HepG2 (cell line): ENCODE results near the gene BCL6B. TPM values are rescaled to one million over a fixed set of nuclear protein-coding genes. Genes with fewer than 3 reads are reported as not detected.

Source experiments
- ATAC-seq: fragments of 200-7000 bp; cut with Tn5 transposase; 3 replicates; pipeline ENCODE4 v1.9.1; 2020; ENCODE audit warnings: mild to moderate bottlenecking, moderate library complexity
- BruUV-seq: library from RNA; stranded (reverse); fragments of 400-500 nt; replicated peaks from 2 replicates; lab custom pipeline; 2021; lab: Mats Ljungman, UMichigan
- CTCF ChIA-PET: fragments of 300-600 bp; formaldehyde crosslinking; extraction: SDS; loops from one replicate; lab custom pipeline; 2021; ENCODE audit warnings: low total read pairs, inconsistent platforms, low intra/inter-chr PET ratio; lab: Yijun Ruan, JAX
- POLR2A ChIA-PET: fragments of 350-600 bp; sonication (Branson Sonifier 250); formaldehyde crosslinking; loops from one replicate; lab custom pipeline; 2020; ENCODE audit warnings: antibody characterized with exemption, inconsistent platforms; lab: Yijun Ruan, JAX
- DNase-seq: peaks from one replicate; pipeline ENCODE4 v3.0.0-alpha.2; 2015; ENCODE audit warnings: low spot score
- FAIRE-seq: peaks from 3 replicates; lab custom pipeline; 2011; peaks lifted over from hg19 to GRCh38; lab: Jason Lieb, UNC
- H2AFZ ChIP-seq: one replicate; pipeline ENCODE4 v1.6.1; 2011; ENCODE audit warnings: low read length, inconsistent platforms
- H3K27ac ChIP-seq: fragments of 300-600 bp; 3 replicates; pipeline ENCODE4 v1.8.0; 2011; ENCODE audit warnings: mixed run types, mild to moderate bottlenecking, mixed read lengths, low read length, inconsistent platforms; ENCODE audit not compliant: insufficient read depth; ENCODE audit errors: extremely low read length
- H3K27me3 ChIP-seq, 2 experiments: fragments of 200-600 bp in 1 of 2; 2 replicates in 1 of 2; 3 replicates in 1 of 2; pipeline versions ENCODE4 v1.6.0 to v1.8.0; 2011; ENCODE audit warnings: low read length in 2 of 2, mild to moderate bottlenecking in 2 of 2, moderate library complexity in 2 of 2, inconsistent platforms in 1 of 2; ENCODE audit not compliant: insufficient read depth in 2 of 2, control insufficient read depth in 1 of 2
- H3K36me3 ChIP-seq, 2 experiments: fragments of 200-600 bp in 1 of 2; replicated peaks in 1 of 2; 2 replicates in 1 of 2; 3 replicates in 1 of 2; pipeline versions ENCODE4 v1.5.1 to v1.8.0; 2011; ENCODE audit warnings: low read length in 2 of 2, inconsistent platforms in 1 of 2; ENCODE audit not compliant: insufficient read depth in 2 of 2, control insufficient read depth in 1 of 2
- H3K4me1 ChIP-seq: 2 replicates; pipeline ENCODE4 v1.5.1; 2012; ENCODE audit warnings: low read length, inconsistent platforms; ENCODE audit not compliant: insufficient read depth
- H3K4me2 ChIP-seq: 2 replicates; pipeline ENCODE4 v1.6.0; 2011; ENCODE audit warnings: low read depth, low read length, inconsistent platforms
- H3K4me3 ChIP-seq, 3 experiments: fragments of 200-600 bp in 1 of 3; sonication (generic), shearing (Covaris generic) in 1 of 3; replicated peaks in 1 of 3; 2 replicates each; pipeline ENCODE4 v1.5.1; 2011 to 2016; ENCODE audit warnings: low read length in 3 of 3, inconsistent platforms in 2 of 3, low read depth in 2 of 3, mild to moderate bottlenecking in 2 of 3, control low read depth in 1 of 3, mixed read lengths in 1 of 3; ENCODE audit not compliant: insufficient read depth in 1 of 3
- H3K79me2 ChIP-seq: one replicate; pipeline ENCODE4 v1.6.1; 2011; ENCODE audit warnings: low read length, inconsistent platforms; ENCODE audit not compliant: insufficient read depth
- H3K9ac ChIP-seq: 2 replicates; pipeline ENCODE4 v1.6.0; 2011; ENCODE audit warnings: mild to moderate bottlenecking, low read depth, low read length, inconsistent platforms; ENCODE audit not compliant: insufficient read depth
- H3K9me3 ChIP-seq: 2 replicates; pipeline ENCODE4 v1.5.1; 2012; ENCODE audit warnings: mild to moderate bottlenecking, low read length
- H4K20me1 ChIP-seq: 2 replicates; pipeline ENCODE4 v1.6.0; 2011; ENCODE audit warnings: inconsistent platforms, mild to moderate bottlenecking, low read length, moderate library complexity; ENCODE audit not compliant: insufficient read depth
- FOSL1 ChIP-seq: sonication (generic); formaldehyde crosslinking; IDR thresholded peaks from 2 replicates; pipeline ENCODE4 v1.9.0; 2021; ENCODE audit warnings: missing genetic modification reagents, borderline replicate concordance
- HOXD1 ChIP-seq: sonication (generic); formaldehyde crosslinking; IDR thresholded peaks from 2 replicates; pipeline ENCODE4 v1.5.0; 2020; ENCODE audit warnings: missing genetic modification reagents
- WGBS: methylation state at CpG from one replicate; pipeline ENCODE4 v1.1.6; 2017; ENCODE audit warnings: low lambda C conversion rate; 5-methylcytosine and 5-hydroxymethylcytosine counted together
- in situ Hi-C: cut with HindIII; loops from 2 replicates; pipeline ENCODE4 v1.10.0; 2017; ENCODE audit warnings: low pct_unique_long_range_greater_than_20kb; ENCODE audit not compliant: extremely low pct_ligation_motif_present
- intact Hi-C: fragments of 100-400 bp; cut with micrococcal nuclease; formaldehyde crosslinking; loops from one replicate; pipeline ENCODE4 v1.10.0; 2022; ENCODE audit not compliant: unreplicated experiment
- polyA plus RNA-seq, 8 experiments: library from polyadenylated mRNA; depleted of rRNA in 3 of 8; stranded (reverse) in 7 of 8; unstranded in 1 of 8; fragments of >200 nt; fragmentation: Illumina TruSeq in 4 of 8; extraction: Trizol in 4 of 8; gene quantifications; 2 replicates each; pipeline versions ENCODE4 v1.2.1 to v1.2.3, GENCODE V29; 2011 to 2016; ENCODE audit warnings: low read depth in 4 of 8, missing spikeins in 1 of 8, mixed read lengths in 1 of 8; ENCODE audit not compliant: insufficient read depth in 1 of 8
- total RNA-seq, 5 experiments: library from RNA; depleted of rRNA; stranded (reverse); fragments of >200 nt; fragmentation: Illumina TruSeq; extraction: Trizol; gene quantifications; 2 replicates each; pipeline ENCODE4 v1.2.3, GENCODE V29; 2016; ENCODE audit warnings: low read depth in 1 of 5
- TF ChIP-seq, protein P1 (sequence below): sonication (generic); formaldehyde crosslinking; IDR thresholded peaks from 2 replicates; pipeline ENCODE4 v1.5.1; 2020; ENCODE audit warnings: missing genetic modification reagents, mild to moderate bottlenecking, borderline replicate concordance
- TF ChIP-seq, protein P2 (sequence below): sonication (generic); formaldehyde crosslinking; IDR thresholded peaks from 2 replicates; pipeline ENCODE4 v1.5.1; 2020; ENCODE audit warnings: missing genetic modification reagents, mild to moderate bottlenecking, borderline replicate concordance

The BCL6B gene
- total and polyA plus RNA-seq, 2 of the 13 experiments (the other 11 are each of a cell fraction or from before 2014, with no cell fraction given), result not detected

GRCh38 chr17:7018331-7018964 lies 4.4 kb upstream of the BCL6B start:
- Histone ChIP-seq H4K20me1 (no peaks in the 10 kb centered on the region), H3K27ac (no peak overlapping the region), H3K79me2 (peaks cover 7% of the 10 kb centered on the region), H3K4me2 (no peak overlapping the region), H2AFZ (no peak overlapping the region)
- POLR2A ChIA-PET, result no interaction called here
- no TSS peak for BruUV-seq
- in situ Hi-C loops, result loop anchor here (10.0 kb wide), 1 partner anchor 354 kb away; no protein-coding TSS in a partner anchor
- ATAC-seq, result no peak
- TF ChIP-seq HOXD1 (CRISPR knock-in tag) (no peak), FOSL1 (CRISPR knock-in tag) (no peak)
- TF ChIP-seq, protein P1, sequence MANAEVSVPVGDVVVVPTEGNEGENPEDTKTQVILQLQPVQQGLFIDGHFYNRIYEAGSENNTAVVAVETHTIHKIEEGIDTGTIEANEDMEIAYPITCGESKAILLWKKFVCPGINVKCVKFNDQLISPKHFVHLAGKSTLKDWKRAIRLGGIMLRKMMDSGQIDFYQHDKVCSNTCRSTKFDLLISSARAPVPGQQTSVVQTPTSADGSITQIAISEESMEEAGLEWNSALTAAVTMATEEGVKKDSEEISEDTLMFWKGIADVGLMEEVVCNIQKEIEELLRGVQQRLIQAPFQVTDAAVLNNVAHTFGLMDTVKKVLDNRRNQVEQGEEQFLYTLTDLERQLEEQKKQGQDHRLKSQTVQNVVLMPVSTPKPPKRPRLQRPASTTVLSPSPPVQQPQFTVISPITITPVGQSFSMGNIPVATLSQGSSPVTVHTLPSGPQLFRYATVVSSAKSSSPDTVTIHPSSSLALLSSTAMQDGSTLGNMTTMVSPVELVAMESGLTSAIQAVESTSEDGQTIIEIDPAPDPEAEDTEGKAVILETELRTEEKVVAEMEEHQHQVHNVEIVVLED (CRISPR knock-in tag), result no peak
- TF ChIP-seq, protein P2, sequence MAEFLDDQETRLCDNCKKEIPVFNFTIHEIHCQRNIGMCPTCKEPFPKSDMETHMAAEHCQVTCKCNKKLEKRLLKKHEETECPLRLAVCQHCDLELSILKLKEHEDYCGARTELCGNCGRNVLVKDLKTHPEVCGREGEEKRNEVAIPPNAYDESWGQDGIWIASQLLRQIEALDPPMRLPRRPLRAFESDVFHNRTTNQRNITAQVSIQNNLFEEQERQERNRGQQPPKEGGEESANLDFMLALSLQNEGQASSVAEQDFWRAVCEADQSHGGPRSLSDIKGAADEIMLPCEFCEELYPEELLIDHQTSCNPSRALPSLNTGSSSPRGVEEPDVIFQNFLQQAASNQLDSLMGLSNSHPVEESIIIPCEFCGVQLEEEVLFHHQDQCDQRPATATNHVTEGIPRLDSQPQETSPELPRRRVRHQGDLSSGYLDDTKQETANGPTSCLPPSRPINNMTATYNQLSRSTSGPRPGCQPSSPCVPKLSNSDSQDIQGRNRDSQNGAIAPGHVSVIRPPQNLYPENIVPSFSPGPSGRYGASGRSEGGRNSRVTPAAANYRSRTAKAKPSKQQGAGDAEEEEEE (CRISPR knock-in tag), result no peak
- TF ChIP-seq, all 625 proteins: peak for 0
- Histone ChIP-seq H3K36me3 (no peaks in the 10 kb centered on the region; a peak in 1 of 5 replicates), H3K9ac (no peak overlapping the region), H3K9me3 (no peaks in the 10 kb centered on the region), H3K27me3 (peaks cover 0 to 6% of the 10 kb centered on the region in 2 experiments; a peak in 4 of 5 replicates), H3K4me1 (peaks cover 49% of the 10 kb centered on the region), H3K4me3 (no peak overlapping the region)
- CTCF ChIA-PET, result no interaction called here
- intact Hi-C loops, result no loop called here
- WGBS, result 97% methylated on average over 6 of the region's 10 CpGs
- FAIRE-seq (no peak), DNase-seq (no peak)
